Activated CD8-positive, alpha-beta memory T cell treated with anti-CD3 and anti-CD28 coated beads, Interleukin-2, amount 50 U/mL, for 4 hours (primary cell): ENCODE results near the gene RBP5.

Experiments used
- DNase-seq: peaks from one replicate; pipeline ENCODE4 v3.0.0-alpha.2; 2020

The RBP5 gene

GRCh38 chr12:7099290-7099996, 29.2 kb downstream of the RBP5 start:
- no peak for DNase-seq

- DNase-seq, result no peak
Observed at GRCh38 chr12:7096979-7097378, 31.7 kb downstream of the RBP5 start.

GRCh38 chr12:7096006-7096932, 32.4 kb downstream of the RBP5 start:
- no peak for DNase-seq

GRCh38 chr12:7093892-7094291, 34.8 kb downstream of the RBP5 start:
- DNase-seq, result no peak

GRCh38 chr12:7093486-7093885, 35.2 kb downstream of the RBP5 start:
- no peak for DNase-seq

- no peak for DNase-seq
Observed at GRCh38 chr12:7092986-7093460, 35.7 kb downstream of the RBP5 start.

GRCh38 chr12:7092229-7092985, 36.3 kb downstream of the RBP5 start, which contains the start of gene C1R:
Gene C1R (minus strand): TSS chr12:7092445. CDS start chr12:7092388, 57 bp downstream.
- peak; percentile 72 for DNase-seq

GRCh38 chr12:7091660-7092228, 36.9 kb downstream of the RBP5 start:
- no peak for DNase-seq

GRCh38 chr12:7091171-7091570, 37.5 kb downstream of the RBP5 start:
- DNase-seq, result no peak

- DNase-seq, result no peak
Observed at GRCh38 chr12:7090222-7090998, 38.3 kb downstream of the RBP5 start.

- no peak for DNase-seq
Observed at GRCh38 chr12:7089196-7089871, 39.4 kb downstream of the RBP5 start.

GRCh38 chr12:7083125-7083524, 45.6 kb downstream of the RBP5 start:
- DNase-seq, result no peak

- DNase-seq, result no peak
Observed at GRCh38 chr12:7081037-7081436, 47.7 kb downstream of the RBP5 start.

GRCh38 chr12:7079826-7080125, 48.9 kb downstream of the RBP5 start:
- DNase-seq, result no peak

GRCh38 chr12:7078163-7078562, 50.5 kb downstream of the RBP5 start:
- DNase-seq, result no peak

GRCh38 chr12:7076493-7076892, 52.2 kb downstream of the RBP5 start:
- DNase-seq, result no peak

GRCh38 chr12:7075939-7076338, 52.8 kb downstream of the RBP5 start:
- DNase-seq, result no peak

GRCh38 chr12:7075518-7075917, 53.2 kb downstream of the RBP5 start:
- no peak for DNase-seq

GRCh38 chr12:7073946-7074345, 54.7 kb downstream of the RBP5 start:
- no peak for DNase-seq
